Body of pancreas (tissue), 4 donors: ENCODE results near the gene PTPN21. TPM values are rescaled to one million over a fixed set of nuclear protein-coding genes. Genes with fewer than 3 reads are reported as not detected.

ENCODE experiments used
- ATAC-seq: fragments of 150-250 bp; one replicate; pipeline ENCODE4 v1.9.1; 2016
- DNase-seq, 4 donors: peaks; one replicate each; pipeline ENCODE4 v3.0.0-alpha.2; 2019
- H3K27ac ChIP-seq, 4 donors: fragments of 200-600 bp; sonication (generic); 1 replicate in 3 of 4; 2 replicates in 1 of 4; pipeline versions ENCODE4 v1.5.1 to v1.6.1; 2016 to 2019; ENCODE audit warnings: mild to moderate bottlenecking in 1 of 4, mixed read lengths in 1 of 4, moderate library complexity in 1 of 4
- H3K27me3 ChIP-seq, 2 donors: fragments of 200-600 bp; sonication (generic); one replicate each; pipeline ENCODE4 v1.6.0; 2016; ENCODE audit warnings: mild to moderate bottlenecking in 1 of 2
- H3K36me3 ChIP-seq, 2 donors: fragments of 200-600 bp; sonication (generic); replicated peaks in 1 of 2; 2 replicates each; pipeline ENCODE4 v1.5.1; 2016; ENCODE audit warnings: low read depth in 2 of 2; ENCODE audit not compliant: insufficient read depth in 1 of 2
- H3K4me1 ChIP-seq: fragments of 200-600 bp; sonication (generic); one replicate; pipeline ENCODE4 v1.6.0; 2016
- H3K4me3 ChIP-seq, 2 donors: fragments of 200-600 bp; sonication (generic); 1 replicate in 1 of 2; 2 replicates in 1 of 2; pipeline ENCODE4 v1.5.1; 2016 to 2019
- H3K9me3 ChIP-seq, 3 donors: fragments of 200-600 bp; sonication (generic); 1 replicate in 2 of 3; 2 replicates in 1 of 3; pipeline ENCODE4 v1.5.1; 2016
- POLR2A ChIP-seq, 3 donors: fragments of 450-650 bp; IDR thresholded peaks; one replicate each; pipeline ENCODE4 v1.6.1; 2016; ENCODE audit warnings: antibody characterized with exemption in 3 of 3, mild to moderate bottlenecking in 2 of 3
- WGBS, 2 donors: methylation state at CpG; one replicate each; pipeline ENCODE4 v1.1.5; 2017; 5-methylcytosine and 5-hydroxymethylcytosine counted together
- intact Hi-C: fragments of 100-400 bp; cut with DNase I; formaldehyde crosslinking; loops from one replicate; pipeline ENCODE4 v1.15.1; 2023
- total RNA-seq, 2 donors: library from RNA; depleted of rRNA; stranded (reverse); fragments of >200 nt; gene quantifications; one replicate each; pipeline ENCODE4 v1.1.0, GENCODE V29; 2016
- TF ChIP-seq, protein P1 (sequence below), 7 experiments: fragments of 450-650 bp in 4 of 7; fragments of 200-600 bp in 3 of 7; sonication (generic) in 3 of 7; IDR thresholded peaks; one replicate each; pipeline ENCODE4 v1.5.1; 2016 to 2019; ENCODE audit warnings: antibody characterized with exemption in 7 of 7

PTPN21 gene
- total RNA-seq, 2 donors from 2014 or later: 10.5 to 10.9 TPM

GRCh38 chr14:88507208-88507607 lies 47.6 kb downstream of the PTPN21 start:
- peaks cover 7 to 15% of the 10 kb centered on the region in 2 donors for H3K36me3 ChIP-seq
- TF ChIP-seq POLR2A (IDR thresholded peaks at IDR 0.05): no peak
- TF ChIP-seq, protein P1, sequence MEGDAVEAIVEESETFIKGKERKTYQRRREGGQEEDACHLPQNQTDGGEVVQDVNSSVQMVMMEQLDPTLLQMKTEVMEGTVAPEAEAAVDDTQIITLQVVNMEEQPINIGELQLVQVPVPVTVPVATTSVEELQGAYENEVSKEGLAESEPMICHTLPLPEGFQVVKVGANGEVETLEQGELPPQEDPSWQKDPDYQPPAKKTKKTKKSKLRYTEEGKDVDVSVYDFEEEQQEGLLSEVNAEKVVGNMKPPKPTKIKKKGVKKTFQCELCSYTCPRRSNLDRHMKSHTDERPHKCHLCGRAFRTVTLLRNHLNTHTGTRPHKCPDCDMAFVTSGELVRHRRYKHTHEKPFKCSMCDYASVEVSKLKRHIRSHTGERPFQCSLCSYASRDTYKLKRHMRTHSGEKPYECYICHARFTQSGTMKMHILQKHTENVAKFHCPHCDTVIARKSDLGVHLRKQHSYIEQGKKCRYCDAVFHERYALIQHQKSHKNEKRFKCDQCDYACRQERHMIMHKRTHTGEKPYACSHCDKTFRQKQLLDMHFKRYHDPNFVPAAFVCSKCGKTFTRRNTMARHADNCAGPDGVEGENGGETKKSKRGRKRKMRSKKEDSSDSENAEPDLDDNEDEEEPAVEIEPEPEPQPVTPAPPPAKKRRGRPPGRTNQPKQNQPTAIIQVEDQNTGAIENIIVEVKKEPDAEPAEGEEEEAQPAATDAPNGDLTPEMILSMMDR (IDR thresholded peaks at IDR 0.05): no peak
- ATAC-seq: no peak
- intact Hi-C loops: no loop called here
- no peaks in the 10 kb centered on the region for H3K9me3 ChIP-seq
- no peaks in the 10 kb centered on the region for H3K27me3 ChIP-seq
- no peak overlapping the region for H3K4me3 ChIP-seq
- no peak overlapping the region for H3K27ac ChIP-seq
- 92 to 100% methylated on average over 1 of the region's 1 CpG for WGBS, 2 donors
- no peaks in the 10 kb centered on the region for H3K4me1 ChIP-seq
- no peak for DNase-seq

GRCh38 chr14:88505621-88506020 lies 49.2 kb downstream of the PTPN21 start:
- TF ChIP-seq, protein P1 (IDR thresholded peaks at IDR 0.05): no peak
- Histone ChIP-seq H3K27me3 (no peaks in the 10 kb centered on the region), H3K4me3 (no peak overlapping the region), H3K4me1 (no peaks in the 10 kb centered on the region), H3K9me3 (no peaks in the 10 kb centered on the region), H3K27ac (no peak overlapping the region), H3K36me3 (peaks cover 7 to 24% of the 10 kb centered on the region in 2 donors)
- no peak for DNase-seq
- intact Hi-C loops: no loop called here
- ATAC-seq: no peak

- no peaks in the 10 kb centered on the region for H3K27me3 ChIP-seq
- DNase-seq (no peak), ATAC-seq (no peak)
- peaks cover 7 to 24% of the 10 kb centered on the region in 2 donors for H3K36me3 ChIP-seq
- H3K4me1 ChIP-seq: no peaks in the 10 kb centered on the region
- H3K9me3 ChIP-seq: no peaks in the 10 kb centered on the region
- WGBS, 2 donors: 84 to 88% methylated on average over 2 of the region's 2 CpGs
- no peak overlapping the region for H3K4me3 ChIP-seq
- intact Hi-C loops: no loop called here
- H3K27ac ChIP-seq: no peak overlapping the region
- TF ChIP-seq, protein P1 (IDR thresholded peaks at IDR 0.05): no peak
- no peak for TF ChIP-seq POLR2A (IDR thresholded peaks at IDR 0.05)
Measured at GRCh38 chr14:88504602-88505001, 50.2 kb downstream of the PTPN21 start.

GRCh38 chr14:88503754-88504406 lies 50.9 kb downstream of the PTPN21 start:
- 86 to 95% methylated on average over 2 of the region's 2 CpGs for WGBS, 2 donors
- no peak overlapping the region for H3K27ac ChIP-seq
- H3K27me3 ChIP-seq: no peaks in the 10 kb centered on the region
- no peaks in the 10 kb centered on the region for H3K9me3 ChIP-seq
- ATAC-seq (no peak), DNase-seq (no peak)
- intact Hi-C loops: no loop called here
- TF ChIP-seq POLR2A (IDR thresholded peaks at IDR 0.05): no peak
- TF ChIP-seq, protein P1 (IDR thresholded peaks at IDR 0.05): no peak
- H3K4me1 ChIP-seq: no peaks in the 10 kb centered on the region
- peaks cover 7 to 28% of the 10 kb centered on the region in 2 donors for H3K36me3 ChIP-seq
- no peak overlapping the region for H3K4me3 ChIP-seq

GRCh38 chr14:88502740-88503139 lies 52.1 kb downstream of the PTPN21 start:
- Histone ChIP-seq H3K4me1 (no peaks in the 10 kb centered on the region), H3K36me3 (peaks cover 7 to 29% of the 10 kb centered on the region in 2 donors), H3K9me3 (no peaks in the 10 kb centered on the region), H3K4me3 (no peak overlapping the region), H3K27me3 (no peaks in the 10 kb centered on the region), H3K27ac (no peak overlapping the region)
- intact Hi-C loops: no loop called here
- TF ChIP-seq, protein P1 (IDR thresholded peaks at IDR 0.05): no peak
- no peak for TF ChIP-seq POLR2A (IDR thresholded peaks at IDR 0.05)
- DNase-seq (no peak), ATAC-seq (no peak)
- 80 to 84% methylated on average over 4 of the region's 4 CpGs for WGBS, 2 donors
